H7 (cell line): ENCODE results near the gene IL1R2. TPM values are rescaled to one million over a fixed set of nuclear protein-coding genes. Genes with fewer than 3 reads are reported as not detected.

ENCODE experiments used
- DNase-seq: peaks from one replicate; pipeline ENCODE4 v3.0.0; 2012
- H3K27me3 ChIP-seq: 2 replicates; pipeline ENCODE4 v1.6.0; 2011; ENCODE audit warnings: mild to moderate bottlenecking, low read length; ENCODE audit not compliant: control insufficient read depth, insufficient read depth
- H3K36me3 ChIP-seq: replicated peaks from 2 replicates; pipeline ENCODE4 v1.5.1; 2011; ENCODE audit warnings: low read length; ENCODE audit not compliant: control insufficient read depth, insufficient read depth
- H3K4me3 ChIP-seq: 2 replicates; pipeline ENCODE4 v1.5.1; 2011; ENCODE audit warnings: low read depth, mild to moderate bottlenecking, control low read depth, low read length, moderate library complexity; ENCODE audit not compliant: insufficient read depth
- total RNA-seq: library from RNA; depleted of rRNA; stranded (reverse); fragments of >200 nt; shearing (Covaris generic); gene quantifications from 2 replicates; pipeline ENCODE4 v1.2.3, GENCODE V29; 2014

The IL1R2 gene
- total RNA-seq, 1 experiment from 2014 or later = 0.17 TPM

GRCh38 chr2:102044967-102045489 is 53.3 kb downstream of the IL1R2 start:
- H3K4me3 ChIP-seq = no peak overlapping the region
- no peaks in the 10 kb centered on the region for H3K27me3 ChIP-seq
- no peak for DNase-seq
- no peaks in the 10 kb centered on the region for H3K36me3 ChIP-seq

GRCh38 chr2:102045697-102046096 is 53.9 kb downstream of the IL1R2 start:
- no peak for DNase-seq
- H3K27me3 ChIP-seq = no peaks in the 10 kb centered on the region
- H3K36me3 ChIP-seq = no peaks in the 10 kb centered on the region
- H3K4me3 ChIP-seq = no peak overlapping the region

- Histone ChIP-seq H3K4me3 (no peak overlapping the region), H3K27me3 (no peaks in the 10 kb centered on the region), H3K36me3 (no peaks in the 10 kb centered on the region)
- DNase-seq = no peak
Measured at GRCh38 chr2:102046135-102046986, 54.6 kb downstream of the IL1R2 start.

- H3K27me3 ChIP-seq = no peaks in the 10 kb centered on the region
- H3K4me3 ChIP-seq = no peak overlapping the region
- no peaks in the 10 kb centered on the region for H3K36me3 ChIP-seq
- no peak for DNase-seq
Measured at GRCh38 chr2:102048465-102048864, 56.7 kb downstream of the IL1R2 start.

- Histone ChIP-seq H3K36me3 (no peaks in the 10 kb centered on the region), H3K4me3 (no peak overlapping the region), H3K27me3 (no peaks in the 10 kb centered on the region)
- no peak for DNase-seq
Measured at GRCh38 chr2:102049756-102050443, 58.1 kb downstream of the IL1R2 start.

- no peak for DNase-seq
- no peaks in the 10 kb centered on the region for H3K36me3 ChIP-seq
- H3K4me3 ChIP-seq = no peak overlapping the region
- H3K27me3 ChIP-seq = no peaks in the 10 kb centered on the region
Measured at GRCh38 chr2:102050854-102051391, 59.2 kb downstream of the IL1R2 start.

GRCh38 chr2:102051692-102052277 is 60.0 kb downstream of the IL1R2 start:
- no peaks in the 10 kb centered on the region for H3K27me3 ChIP-seq
- no peaks in the 10 kb centered on the region for H3K36me3 ChIP-seq
- no peak for DNase-seq
- no peak overlapping the region for H3K4me3 ChIP-seq

GRCh38 chr2:102052365-102052764 is 60.6 kb downstream of the IL1R2 start:
- no peaks in the 10 kb centered on the region for H3K27me3 ChIP-seq
- no peak for DNase-seq
- no peak overlapping the region for H3K4me3 ChIP-seq
- H3K36me3 ChIP-seq = no peaks in the 10 kb centered on the region

GRCh38 chr2:102053096-102053495 is 61.3 kb downstream of the IL1R2 start:
- H3K4me3 ChIP-seq = no peak overlapping the region
- no peaks in the 10 kb centered on the region for H3K27me3 ChIP-seq
- H3K36me3 ChIP-seq = no peaks in the 10 kb centered on the region
- DNase-seq = no peak

- no peak for DNase-seq
- Histone ChIP-seq H3K36me3 (no peaks in the 10 kb centered on the region), H3K27me3 (no peaks in the 10 kb centered on the region), H3K4me3 (no peak overlapping the region)
Measured at GRCh38 chr2:102055346-102055990, 63.7 kb downstream of the IL1R2 start.

GRCh38 chr2:102056079-102056581 is 64.4 kb downstream of the IL1R2 start:
- DNase-seq = no peak
- Histone ChIP-seq H3K27me3 (no peaks in the 10 kb centered on the region; the same call in 1 of the 2 replicates), H3K36me3 (no peaks in the 10 kb centered on the region), H3K4me3 (no peak overlapping the region)

- DNase-seq = no peak
- H3K36me3 ChIP-seq = no peaks in the 10 kb centered on the region
- H3K4me3 ChIP-seq = no peak overlapping the region
- H3K27me3 ChIP-seq = no peaks in the 10 kb centered on the region; the same call in 1 of the 2 replicates
Measured at GRCh38 chr2:102057502-102058292, 65.9 kb downstream of the IL1R2 start.

GRCh38 chr2:102058293-102058833 is 66.6 kb downstream of the IL1R2 start:
- Histone ChIP-seq H3K4me3 (no peak overlapping the region), H3K27me3 (no peaks in the 10 kb centered on the region; the same call in 1 of the 2 replicates), H3K36me3 (no peaks in the 10 kb centered on the region)
- no peak for DNase-seq
